A549 (cell line): Measurements from ENCODE around the gene ARHGAP9.

ENCODE experiments used
- CHD2 ChIP-seq: fragments of 150-350 bp; IDR thresholded peaks from 2 replicates; pipeline ENCODE4 v1.6.1; 2014; ENCODE audit warnings: low read length; ENCODE audit not compliant: partially characterized antibody
- CTCF ChIP-seq: fragments of >200 bp; sonication (Bioruptor Twin); formaldehyde crosslinking; IDR thresholded peaks from 3 replicates; pipeline ENCODE4 v1.5.1; 2016
- EHMT2 ChIP-seq: fragments of 200-600 bp; sonication (generic); IDR thresholded peaks from 2 replicates; pipeline ENCODE4 v1.6.1; 2016; ENCODE audit warnings: antibody characterized with exemption, low read depth, mild to moderate bottlenecking, moderate library complexity
- FOXS1 ChIP-seq: fragments of 250-450 bp; sonication (Bioruptor Pico); IDR thresholded peaks from 2 replicates; pipeline ENCODE4 v1.5.0; 2020; ENCODE audit warnings: mild to moderate bottlenecking, moderate library complexity
- HEYL ChIP-seq: fragments of 250-450 bp; sonication (Bioruptor Pico); IDR thresholded peaks from 2 replicates; pipeline ENCODE4 v1.8.0; 2021; ENCODE audit warnings: mild to moderate bottlenecking, moderate library complexity
- JUNB ChIP-seq: fragments of >200 bp; sonication (Bioruptor Twin); formaldehyde crosslinking; IDR thresholded peaks from 2 replicates; pipeline ENCODE4 v1.6.1; 2016
- KDM5A ChIP-seq: fragments of 200-600 bp; sonication (generic); IDR thresholded peaks from 2 replicates; pipeline ENCODE4 v1.6.1; 2016; ENCODE audit warnings: antibody characterized with exemption, mild to moderate bottlenecking
- MAZ ChIP-seq: fragments of 150-350 bp; IDR thresholded peaks from 2 replicates; pipeline ENCODE4 v1.6.1; 2014; ENCODE audit warnings: antibody characterized with exemption, low read depth, low read length, borderline replicate concordance
- POLR2A ChIP-seq: IDR thresholded peaks from 2 replicates; pipeline ENCODE4 v1.6.1; 2012; ENCODE audit warnings: mild to moderate bottlenecking, low read length
- SMC3 ChIP-seq: fragments of >200 bp; sonication (Bioruptor Twin); formaldehyde crosslinking; IDR thresholded peaks from 3 replicates; pipeline ENCODE4 v1.6.1; 2018; ENCODE audit warnings: inconsistent platforms
- TF ChIP-seq, protein P1 (sequence below): IDR thresholded peaks from 2 replicates; pipeline ENCODE4 v1.6.1; 2012
- TF ChIP-seq, protein P2 (sequence below): IDR thresholded peaks from 2 replicates; pipeline ENCODE4 v1.6.1; 2012; ENCODE audit warnings: low read depth, borderline replicate concordance
- TF ChIP-seq, protein P3 (sequence below): fragments of 200-600 bp; sonication (generic); IDR thresholded peaks from 2 replicates; pipeline ENCODE4 v1.6.1; 2016; ENCODE audit warnings: antibody characterized with exemption, mild to moderate bottlenecking, moderate library complexity

DNA sequence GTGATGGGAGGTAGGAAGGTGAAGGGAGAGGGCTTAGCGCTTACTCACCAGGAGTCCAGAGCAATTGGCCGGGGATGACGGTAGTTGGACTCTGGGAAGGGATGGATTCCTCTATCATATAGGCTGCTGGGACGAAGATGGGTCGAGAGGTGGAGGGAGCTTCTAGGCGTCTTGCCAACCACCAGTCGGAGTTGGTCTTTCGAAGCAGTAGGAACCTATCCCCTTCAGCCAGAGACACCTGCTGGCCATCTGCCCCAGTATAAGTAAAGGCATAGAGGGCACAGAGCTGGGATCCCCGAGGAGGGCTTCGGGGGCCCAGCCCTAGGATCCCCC, 657 bp downstream of the ARHGAP9 start:
- no peak for TF ChIP-seq CTCF
- TF ChIP-seq, protein P1, sequence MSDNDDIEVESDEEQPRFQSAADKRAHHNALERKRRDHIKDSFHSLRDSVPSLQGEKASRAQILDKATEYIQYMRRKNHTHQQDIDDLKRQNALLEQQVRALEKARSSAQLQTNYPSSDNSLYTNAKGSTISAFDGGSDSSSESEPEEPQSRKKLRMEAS: no peak
- TF ChIP-seq JUNB: no peak
- no peak for TF ChIP-seq KDM5A
- no peak for TF ChIP-seq CHD2
- TF ChIP-seq, protein P2, sequence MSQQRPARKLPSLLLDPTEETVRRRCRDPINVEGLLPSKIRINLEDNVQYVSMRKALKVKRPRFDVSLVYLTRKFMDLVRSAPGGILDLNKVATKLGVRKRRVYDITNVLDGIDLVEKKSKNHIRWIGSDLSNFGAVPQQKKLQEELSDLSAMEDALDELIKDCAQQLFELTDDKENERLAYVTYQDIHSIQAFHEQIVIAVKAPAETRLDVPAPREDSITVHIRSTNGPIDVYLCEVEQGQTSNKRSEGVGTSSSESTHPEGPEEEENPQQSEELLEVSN: no peak
- TF ChIP-seq POLR2A: no peak
- no peak for TF ChIP-seq EHMT2
- no peak for TF ChIP-seq MAZ
- TF ChIP-seq HEYL: no peak
- TF ChIP-seq FOXS1 (CRISPR knock-in tag): no peak
- no peak for TF ChIP-seq SMC3
- TF ChIP-seq, protein P3, sequence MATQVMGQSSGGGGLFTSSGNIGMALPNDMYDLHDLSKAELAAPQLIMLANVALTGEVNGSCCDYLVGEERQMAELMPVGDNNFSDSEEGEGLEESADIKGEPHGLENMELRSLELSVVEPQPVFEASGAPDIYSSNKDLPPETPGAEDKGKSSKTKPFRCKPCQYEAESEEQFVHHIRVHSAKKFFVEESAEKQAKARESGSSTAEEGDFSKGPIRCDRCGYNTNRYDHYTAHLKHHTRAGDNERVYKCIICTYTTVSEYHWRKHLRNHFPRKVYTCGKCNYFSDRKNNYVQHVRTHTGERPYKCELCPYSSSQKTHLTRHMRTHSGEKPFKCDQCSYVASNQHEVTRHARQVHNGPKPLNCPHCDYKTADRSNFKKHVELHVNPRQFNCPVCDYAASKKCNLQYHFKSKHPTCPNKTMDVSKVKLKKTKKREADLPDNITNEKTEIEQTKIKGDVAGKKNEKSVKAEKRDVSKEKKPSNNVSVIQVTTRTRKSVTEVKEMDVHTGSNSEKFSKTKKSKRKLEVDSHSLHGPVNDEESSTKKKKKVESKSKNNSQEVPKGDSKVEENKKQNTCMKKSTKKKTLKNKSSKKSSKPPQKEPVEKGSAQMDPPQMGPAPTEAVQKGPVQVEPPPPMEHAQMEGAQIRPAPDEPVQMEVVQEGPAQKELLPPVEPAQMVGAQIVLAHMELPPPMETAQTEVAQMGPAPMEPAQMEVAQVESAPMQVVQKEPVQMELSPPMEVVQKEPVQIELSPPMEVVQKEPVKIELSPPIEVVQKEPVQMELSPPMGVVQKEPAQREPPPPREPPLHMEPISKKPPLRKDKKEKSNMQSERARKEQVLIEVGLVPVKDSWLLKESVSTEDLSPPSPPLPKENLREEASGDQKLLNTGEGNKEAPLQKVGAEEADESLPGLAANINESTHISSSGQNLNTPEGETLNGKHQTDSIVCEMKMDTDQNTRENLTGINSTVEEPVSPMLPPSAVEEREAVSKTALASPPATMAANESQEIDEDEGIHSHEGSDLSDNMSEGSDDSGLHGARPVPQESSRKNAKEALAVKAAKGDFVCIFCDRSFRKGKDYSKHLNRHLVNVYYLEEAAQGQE: no peak
